Spinal cord (tissue), 10 donors: ENCODE measurements around the gene TECPR2. TPM values are rescaled to one million over a fixed set of nuclear protein-coding genes. Genes with fewer than 3 reads are reported as not detected.

ENCODE experiments used
- DNase-seq, 6 donors: peaks; one replicate each; pipeline versions ENCODE4 v3.0.0 to v3.0.0-alpha.2; 2013 to 2015; ENCODE audit warnings: low spot score in 6 of 6, low read depth in 4 of 6
- H3K27ac ChIP-seq: one replicate; pipeline ENCODE4 v1.5.1; 2013; ENCODE audit warnings: low read depth, low read length, control low read depth
- H3K27me3 ChIP-seq: one replicate; pipeline ENCODE4 v1.6.1; 2013; ENCODE audit warnings: low read length; ENCODE audit not compliant: control insufficient read depth, insufficient read depth
- H3K36me3 ChIP-seq: one replicate; pipeline ENCODE4 v1.6.1; 2013; ENCODE audit warnings: low read length; ENCODE audit not compliant: control insufficient read depth, insufficient read depth
- H3K4me1 ChIP-seq: one replicate; pipeline ENCODE4 v1.6.1; 2013; ENCODE audit warnings: low read length; ENCODE audit not compliant: control insufficient read depth, insufficient read depth
- H3K4me3 ChIP-seq: one replicate; pipeline ENCODE4 v1.5.1; 2013; ENCODE audit warnings: low read depth, low read length, control low read depth
- H3K9me3 ChIP-seq: one replicate; pipeline ENCODE4 v1.6.1; 2013; ENCODE audit warnings: low read length; ENCODE audit not compliant: control insufficient read depth, insufficient read depth
- WGBS: methylation state at CpG from one replicate; pipeline ENCODE4 v1.1.5; 2013; ENCODE audit warnings: missing lambda C conversion rate; ENCODE audit not compliant: insufficient coverage; 5-methylcytosine and 5-hydroxymethylcytosine counted together
- polyA plus RNA-seq, 2 donors: library from polyadenylated mRNA; unstranded; fragments of 120-200 nt; gene quantifications; one replicate each; pipeline ENCODE4 v1.2.1, GENCODE V29; 2013; ENCODE audit not compliant: insufficient read length in 2 of 2
- total RNA-seq, 2 donors: library from RNA; depleted of rRNA in 1 of 2; stranded (reverse); fragments of 120-200 nt in 1 of 2; fragments of >200 nt in 1 of 2; gene quantifications; one replicate each; pipeline versions ENCODE4 v1.2.3 to v1.2.4, GENCODE V29; 2013 to 2014
- donor health status: healthy.

Gene TECPR2
- total and polyA plus RNA-seq, 4 donors: 19.4 to 48.8 (median 34.6) TPM

DNA sequence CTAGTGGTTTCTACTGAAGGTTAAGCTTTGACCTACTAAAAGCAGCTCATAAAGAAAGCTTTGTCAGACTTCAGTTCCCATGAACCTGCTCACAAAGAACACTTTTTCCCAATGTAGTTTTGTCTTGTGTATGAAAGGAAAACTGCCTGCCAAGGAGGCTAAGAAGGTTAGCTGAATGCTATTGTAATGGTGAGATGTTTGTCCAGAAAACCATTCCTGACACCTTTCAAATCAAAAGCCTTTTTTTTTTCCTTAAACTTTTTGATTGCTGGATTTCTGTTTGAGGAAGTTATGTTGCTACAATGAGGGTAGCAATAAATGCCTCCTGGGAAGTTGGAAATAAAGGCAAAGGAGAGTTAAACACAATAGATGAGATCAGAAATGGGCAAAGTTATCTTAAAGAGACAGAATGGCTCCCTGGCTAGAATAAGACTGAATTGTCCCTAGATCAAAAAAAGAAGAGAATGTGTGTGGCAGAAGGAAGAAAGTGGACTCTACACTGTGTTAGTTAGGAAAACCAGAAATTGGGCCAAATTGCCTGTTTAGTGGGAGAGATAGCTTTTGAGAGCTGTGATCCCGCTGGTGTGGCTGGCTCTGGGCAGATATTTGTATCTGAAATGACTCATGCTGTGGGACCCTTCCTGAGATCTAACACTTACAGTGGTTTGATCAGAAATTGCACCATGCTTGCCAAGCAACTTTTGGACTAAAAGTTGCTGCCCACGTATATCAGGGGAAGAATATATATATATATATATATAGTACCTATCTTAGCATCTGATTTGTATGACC is 27.5 kb downstream of the TECPR2 start:
- Histone ChIP-seq H3K9me3 (no peaks in the 10 kb centered on the region), H3K27me3 (no peaks in the 10 kb centered on the region), H3K4me3 (no peak overlapping the region), H3K4me1 (peaks cover 6% of the 10 kb centered on the region), H3K27ac (peak overlapping the region; percentile 70), H3K36me3 (peaks cover 6% of the 10 kb centered on the region)
- no CpG with 5 or more reads among the region's 2 CpGs for WGBS
- peak in 4 of 6 donors; percentile 4 to 67 (median 21) for DNase-seq

DNA sequence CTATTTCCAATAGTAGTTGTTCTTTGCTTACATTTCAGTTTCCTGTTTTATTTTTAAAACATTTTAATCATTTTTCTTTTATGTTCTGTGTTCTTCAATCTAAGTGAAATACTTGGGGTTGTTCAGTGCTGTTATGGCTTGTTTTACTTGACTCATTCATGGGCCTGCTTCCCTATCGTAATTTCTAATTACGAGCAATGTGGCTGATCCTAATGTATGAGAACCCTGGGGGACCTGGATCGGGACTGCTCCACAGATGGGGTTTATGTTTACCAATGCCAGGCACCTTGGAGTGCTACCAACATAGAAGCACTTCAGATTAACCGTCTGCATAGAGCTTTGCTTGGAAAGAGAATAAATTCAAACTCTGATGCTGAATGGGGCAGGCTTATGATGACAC is 29.8 kb downstream of the TECPR2 start:
- H3K36me3 ChIP-seq: peaks cover 6% of the 10 kb centered on the region
- no peak overlapping the region for H3K4me3 ChIP-seq
- H3K27ac ChIP-seq: no peak overlapping the region
- no peaks in the 10 kb centered on the region for H3K27me3 ChIP-seq
- no peaks in the 10 kb centered on the region for H3K9me3 ChIP-seq
- DNase-seq: peak in 2 of 6 donors; percentile 88 to 94
- H3K4me1 ChIP-seq: peaks cover 6% of the 10 kb centered on the region
- 14% methylated on average over 2 of the region's 4 CpGs for WGBS

DNA sequence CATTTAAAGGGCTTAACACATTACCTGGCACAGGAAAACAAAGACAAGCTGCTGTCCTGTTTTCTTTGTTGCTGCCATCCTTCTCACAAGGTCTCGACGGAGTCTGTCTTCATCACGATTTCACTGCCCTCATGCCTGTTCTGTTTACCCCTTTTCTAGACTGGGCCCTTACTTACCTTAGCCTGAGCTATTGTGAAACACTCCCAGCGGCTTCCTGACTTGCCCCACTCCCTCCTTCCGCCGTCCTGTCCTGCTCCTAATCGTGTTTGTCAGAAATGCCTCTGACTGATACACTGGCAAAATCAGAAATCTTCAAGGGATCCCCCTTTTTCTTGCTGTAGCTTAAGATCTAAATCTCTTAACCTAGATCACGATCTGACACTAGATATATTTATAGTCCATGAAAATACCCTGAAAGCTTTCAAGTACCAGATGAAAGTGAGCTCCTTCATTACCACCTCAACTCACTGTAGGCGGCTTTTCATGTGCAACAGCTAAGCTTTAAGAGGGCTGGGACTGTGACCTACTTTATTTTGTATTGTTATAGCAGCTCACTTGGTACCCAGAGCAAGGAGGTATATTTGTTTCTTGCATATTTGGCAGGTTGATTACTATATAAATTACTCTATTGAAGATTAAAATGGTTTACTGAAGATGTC is 32.1 kb downstream of the TECPR2 start:
- Histone ChIP-seq H3K9me3 (peaks cover 7% of the 10 kb centered on the region), H3K27ac (no peak overlapping the region), H3K4me3 (no peak overlapping the region), H3K36me3 (peaks cover 8% of the 10 kb centered on the region), H3K27me3 (no peaks in the 10 kb centered on the region), H3K4me1 (peaks cover 6% of the 10 kb centered on the region)
- WGBS: 40% methylated on average over 7 of the region's 9 CpGs
- no peak for DNase-seq

GRCh38 chr14:102396521-102396920 is 33.8 kb downstream of the TECPR2 start:
- H3K27ac ChIP-seq: no peak overlapping the region
- H3K4me3 ChIP-seq: no peak overlapping the region
- H3K27me3 ChIP-seq: no peaks in the 10 kb centered on the region
- H3K4me1 ChIP-seq: no peaks in the 10 kb centered on the region
- no peak for DNase-seq
- H3K36me3 ChIP-seq: peaks cover 19% of the 10 kb centered on the region
- 94% methylated on average over 3 of the region's 7 CpGs for WGBS
- peaks cover 7% of the 10 kb centered on the region for H3K9me3 ChIP-seq

DNA sequence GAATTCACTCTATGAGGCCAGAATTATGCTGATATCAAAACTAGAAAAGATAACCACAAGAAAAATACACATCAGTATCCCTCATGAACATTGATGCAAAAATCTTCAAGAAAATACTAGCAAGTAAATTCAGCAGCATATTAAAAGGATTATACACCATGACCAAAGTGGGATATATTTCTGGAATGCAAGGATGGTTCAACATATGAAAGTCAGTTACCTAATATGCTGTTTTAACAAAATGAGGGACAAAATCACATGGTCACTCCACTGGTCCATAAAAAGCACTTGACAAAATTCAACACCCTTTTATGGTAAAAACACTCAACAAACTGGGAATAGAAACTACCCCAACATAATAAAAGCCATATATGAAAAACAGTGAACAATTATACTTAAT is 40.3 kb downstream of the TECPR2 start:
- no peaks in the 10 kb centered on the region for H3K27me3 ChIP-seq
- H3K36me3 ChIP-seq: peaks cover 19% of the 10 kb centered on the region
- no peak for DNase-seq
- H3K27ac ChIP-seq: no peak overlapping the region
- no peak overlapping the region for H3K4me3 ChIP-seq
- H3K4me1 ChIP-seq: no peaks in the 10 kb centered on the region
- H3K9me3 ChIP-seq: peaks cover 11% of the 10 kb centered on the region

- Histone ChIP-seq H3K4me1 (no peaks in the 10 kb centered on the region), H3K27ac (no peak overlapping the region), H3K4me3 (no peak overlapping the region), H3K36me3 (peaks cover 19% of the 10 kb centered on the region), H3K27me3 (no peaks in the 10 kb centered on the region), H3K9me3 (peaks cover 4% of the 10 kb centered on the region)
- no peak for DNase-seq
- WGBS: 100% methylated on average over 6 of the region's 7 CpGs
Measured at GRCh38 chr14:102407258-102407657, 44.5 kb downstream of the TECPR2 start.

- H3K4me3 ChIP-seq: no peak overlapping the region
- no peak for DNase-seq
- H3K27ac ChIP-seq: no peak overlapping the region
- no peaks in the 10 kb centered on the region for H3K9me3 ChIP-seq
- peaks cover 22% of the 10 kb centered on the region for H3K36me3 ChIP-seq
- H3K4me1 ChIP-seq: no peaks in the 10 kb centered on the region
- H3K27me3 ChIP-seq: no peaks in the 10 kb centered on the region
Measured at GRCh38 chr14:102408724-102409123, 46.0 kb downstream of the TECPR2 start.

DNA sequence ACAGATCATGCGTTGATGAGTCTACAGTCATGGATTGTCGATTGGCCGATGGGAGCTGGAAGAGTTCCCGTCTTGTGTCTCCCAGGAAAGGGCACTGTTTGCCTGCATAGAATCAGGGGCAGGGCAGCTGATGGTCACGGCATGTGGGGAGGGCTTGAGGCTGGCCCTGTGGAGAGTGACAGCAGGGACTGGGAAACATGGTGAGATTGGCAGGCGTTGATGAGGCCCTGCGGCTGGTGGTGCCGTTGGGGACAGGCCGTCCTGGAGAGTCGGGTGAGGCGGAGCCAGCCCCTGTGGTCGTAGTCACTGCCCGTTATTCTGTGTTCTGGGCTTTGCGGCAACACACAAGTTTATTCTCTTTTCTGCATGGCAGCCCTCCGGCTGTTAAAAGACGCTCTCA is 52.9 kb downstream of the TECPR2 start:
- Histone ChIP-seq H3K27me3 (no peaks in the 10 kb centered on the region), H3K4me1 (peaks cover 20% of the 10 kb centered on the region), H3K4me3 (no peak overlapping the region), H3K36me3 (peaks cover 51% of the 10 kb centered on the region), H3K27ac (no peak overlapping the region), H3K9me3 (no peaks in the 10 kb centered on the region)
- 78% methylated on average over 16 of the region's 16 CpGs for WGBS
- no peak for DNase-seq

- no peak overlapping the region for H3K27ac ChIP-seq
- peak in 2 of 6 donors; percentile 20 to 65 for DNase-seq
Measured at GRCh38 chr14:102417001-102417431, 54.3 kb downstream of the TECPR2 start.

GRCh38 chr14:102417646-102418045 is 54.9 kb downstream of the TECPR2 start:
- Histone ChIP-seq H3K27ac (no peak overlapping the region), H3K36me3 (peaks cover 52% of the 10 kb centered on the region), H3K9me3 (no peaks in the 10 kb centered on the region), H3K27me3 (no peaks in the 10 kb centered on the region), H3K4me1 (peaks cover 26% of the 10 kb centered on the region), H3K4me3 (no peak overlapping the region)
- no peak for DNase-seq
- 96% methylated on average over 12 of the region's 12 CpGs for WGBS

More at GRCh38 chr14:102417001-102417431, 54.3 kb downstream of the TECPR2 start:
- WGBS: 69% methylated on average over 4 of the region's 9 CpGs
- H3K9me3 ChIP-seq: no peaks in the 10 kb centered on the region
- H3K36me3 ChIP-seq: peaks cover 53% of the 10 kb centered on the region
- no peaks in the 10 kb centered on the region for H3K27me3 ChIP-seq
- peaks cover 26% of the 10 kb centered on the region for H3K4me1 ChIP-seq
- H3K4me3 ChIP-seq: no peak overlapping the region
